Right atrium auricular region (tissue), 2 donors: Measurements from ENCODE around the gene ZNF41. TPM values are rescaled to one million over a fixed set of nuclear protein-coding genes. Genes with fewer than 3 reads are reported as not detected.
A peak's percentile ranks its signal among the peaks of the same experiment; 100 is the strongest.

Experiments used
- DNase-seq: peaks from one replicate; pipeline ENCODE4 v3.0.0-alpha.2; 2019; ENCODE audit warnings: low spot score
- H3K27ac ChIP-seq, 2 donors: fragments of 200-600 bp; sonication (generic); 1 replicate in 1 of 2; 2 replicates in 1 of 2; pipeline ENCODE4 v1.5.1; 2016 to 2019
- H3K27me3 ChIP-seq, 2 donors: fragments of 200-600 bp; sonication (generic); one replicate each; pipeline versions ENCODE4 v1.5.1 to v1.6.0; 2017 to 2019
- H3K36me3 ChIP-seq: fragments of 200-600 bp; sonication (generic); one replicate; pipeline ENCODE4 v1.5.1; 2016
- H3K4me1 ChIP-seq, 2 donors: fragments of 200-600 bp; sonication (generic); one replicate each; pipeline versions ENCODE4 v1.5.1 to v1.6.0; 2017 to 2019
- H3K4me3 ChIP-seq, 2 donors: fragments of 200-600 bp; sonication (generic); 1 replicate in 1 of 2; 2 replicates in 1 of 2; pipeline ENCODE4 v1.5.1; 2017 to 2019; ENCODE audit warnings: mild to moderate bottlenecking in 1 of 2, moderate library complexity in 1 of 2
- H3K9me3 ChIP-seq, 2 donors: fragments of 200-600 bp; sonication (generic); one replicate each; pipeline ENCODE4 v1.5.1; 2019
- CTCF ChIP-seq, 2 donors: fragments of 200-600 bp; sonication (generic); IDR thresholded peaks; one replicate each; pipeline ENCODE4 v1.5.1; 2019; ENCODE audit warnings: antibody characterized with exemption in 2 of 2
- total RNA-seq, 2 donors: library from RNA; depleted of rRNA; stranded (reverse); fragments of >200 nt; gene quantifications; one replicate each; pipeline ENCODE4 v1.1.0, GENCODE V29; 2016

The ZNF41 gene
- total RNA-seq, result 10 to 100 TPM; 10.5 to 12.1 TPM

- no peak for TF ChIP-seq CTCF (IDR thresholded peaks at IDR 0.05)
- no peaks in the 10 kb centered on the region for H3K36me3 ChIP-seq
- H3K4me3 ChIP-seq, result peak within 1 kb of the TSS; percentile 70 to 71
- DNase-seq, result peak; percentile 68
- peak within 1 kb of the TSS; percentile 96 to 97 for H3K27ac ChIP-seq
- peaks cover 0 to 18% of the 10 kb centered on the region in 2 donors for H3K4me1 ChIP-seq
- H3K9me3 ChIP-seq, result no peaks in the 10 kb centered on the region
- no peaks in the 10 kb centered on the region for H3K27me3 ChIP-seq
These were observed at the start of gene ZNF41 for GRCh38 chrX:47482512-47483305. Gene ZNF41, minus strand, starts transcription at chrX:47483222. Its CDS starts 15,741 bp downstream, at chrX:47467481.

- TF ChIP-seq CTCF (IDR thresholded peaks at IDR 0.05), result no peak
- no peaks in the 10 kb centered on the region for H3K4me1 ChIP-seq
These were observed 47.0 kb upstream of the ZNF41 start for GRCh38 chrX:47530049-47530448.

GRCh38 chrX:47529548-47529947, 46.5 kb upstream of the ZNF41 start:
- no peaks in the 10 kb centered on the region for H3K27me3 ChIP-seq
- no peaks in the 10 kb centered on the region for H3K36me3 ChIP-seq
- no peak for DNase-seq
- no peak overlapping the region for H3K27ac ChIP-seq
- no peaks in the 10 kb centered on the region for H3K9me3 ChIP-seq
- no peak overlapping the region for H3K4me3 ChIP-seq
- no peak for TF ChIP-seq CTCF (IDR thresholded peaks at IDR 0.05)
- H3K4me1 ChIP-seq, result no peaks in the 10 kb centered on the region

More at GRCh38 chrX:47530049-47530448, 47.0 kb upstream of the ZNF41 start:
- no peak for DNase-seq
- Histone ChIP-seq H3K27me3 (no peaks in the 10 kb centered on the region), H3K27ac (no peak overlapping the region), H3K36me3 (no peaks in the 10 kb centered on the region), H3K9me3 (no peaks in the 10 kb centered on the region), H3K4me3 (no peak overlapping the region)

GRCh38 chrX:47523713-47524166, 40.7 kb upstream of the ZNF41 start:
- Histone ChIP-seq H3K4me1 (no peaks in the 10 kb centered on the region), H3K4me3 (peak overlapping the region; percentile 51 to 54), H3K36me3 (no peaks in the 10 kb centered on the region), H3K27ac (no peak overlapping the region), H3K27me3 (no peaks in the 10 kb centered on the region), H3K9me3 (peaks cover 0 to 6% of the 10 kb centered on the region in 2 donors)
- DNase-seq, result no peak
- TF ChIP-seq CTCF (IDR thresholded peaks at IDR 0.05), result no peak

GRCh38 chrX:47523297-47523696, 40.3 kb upstream of the ZNF41 start:
- H3K4me1 ChIP-seq, result no peaks in the 10 kb centered on the region
- no peaks in the 10 kb centered on the region for H3K36me3 ChIP-seq
- H3K9me3 ChIP-seq, result peaks cover 0 to 6% of the 10 kb centered on the region in 2 donors
- peak; percentile 50 to 85 for TF ChIP-seq CTCF (IDR thresholded peaks at IDR 0.05)
- no peaks in the 10 kb centered on the region for H3K27me3 ChIP-seq
- peak overlapping the region; percentile 51 to 54 for H3K4me3 ChIP-seq
- no peak overlapping the region for H3K27ac ChIP-seq
- DNase-seq, result peak; percentile 72
